GM18502 (cell line): ENCODE results near the gene UBE2J1.
"Not testable (repeated sequence)": the region's sequence is repeated elsewhere in the genome, so short reads cannot be mapped to it uniquely, and the experiment has no call there.

ENCODE experiments used
- ATAC-seq: cut with Tn5 transposase; IDR thresholded peaks from one replicate; pipeline ENCODE4 v1.9.1; 2021; ENCODE audit warnings: mild to moderate bottlenecking; ENCODE audit not compliant: unreplicated experiment, poor library complexity

UBE2J1 gene

DNA sequence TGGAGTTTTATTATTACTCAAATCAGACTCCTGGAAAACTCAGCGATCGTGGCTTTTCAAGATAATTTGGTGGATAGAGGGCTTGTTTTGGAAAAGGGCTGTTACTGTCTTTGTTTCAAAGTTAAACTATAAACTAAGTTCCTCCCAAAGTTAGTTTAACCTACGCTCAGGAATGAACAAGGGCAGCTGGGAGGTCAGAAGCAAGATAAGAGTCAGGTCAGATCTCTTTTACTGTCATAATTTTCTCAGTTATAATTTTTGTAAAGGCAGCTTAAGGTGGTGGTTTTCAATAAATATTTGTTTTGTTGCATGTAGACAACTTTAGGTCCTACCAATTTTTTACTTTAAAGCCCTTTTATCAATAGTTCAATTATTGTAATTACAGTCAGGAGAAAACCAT, 28.2 kb downstream of the UBE2J1 start:
- no peak for ATAC-seq

DNA sequence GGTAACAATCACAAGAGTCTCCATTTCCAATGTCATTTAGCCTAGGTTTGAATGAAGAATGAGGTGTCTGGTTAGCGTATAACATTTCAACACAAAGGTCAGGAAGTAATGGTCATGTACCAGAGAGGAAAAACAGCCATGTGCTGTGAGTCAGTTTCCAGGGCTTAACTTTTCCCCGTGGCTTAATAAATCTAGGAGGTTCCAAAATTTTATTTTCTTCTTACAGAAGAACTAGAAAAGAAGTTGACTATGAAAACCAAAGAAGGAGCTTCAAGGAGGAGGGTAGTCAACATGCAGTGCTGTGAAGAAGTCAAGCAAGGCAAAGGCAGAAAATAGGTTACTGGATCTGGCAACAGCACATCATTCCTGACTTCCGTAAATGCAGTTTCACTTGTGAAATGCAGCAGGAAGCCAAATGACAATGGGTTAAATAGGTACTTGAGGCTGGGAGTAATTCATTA, 29.0 kb downstream of the UBE2J1 start:
- ATAC-seq, result no peak

DNA sequence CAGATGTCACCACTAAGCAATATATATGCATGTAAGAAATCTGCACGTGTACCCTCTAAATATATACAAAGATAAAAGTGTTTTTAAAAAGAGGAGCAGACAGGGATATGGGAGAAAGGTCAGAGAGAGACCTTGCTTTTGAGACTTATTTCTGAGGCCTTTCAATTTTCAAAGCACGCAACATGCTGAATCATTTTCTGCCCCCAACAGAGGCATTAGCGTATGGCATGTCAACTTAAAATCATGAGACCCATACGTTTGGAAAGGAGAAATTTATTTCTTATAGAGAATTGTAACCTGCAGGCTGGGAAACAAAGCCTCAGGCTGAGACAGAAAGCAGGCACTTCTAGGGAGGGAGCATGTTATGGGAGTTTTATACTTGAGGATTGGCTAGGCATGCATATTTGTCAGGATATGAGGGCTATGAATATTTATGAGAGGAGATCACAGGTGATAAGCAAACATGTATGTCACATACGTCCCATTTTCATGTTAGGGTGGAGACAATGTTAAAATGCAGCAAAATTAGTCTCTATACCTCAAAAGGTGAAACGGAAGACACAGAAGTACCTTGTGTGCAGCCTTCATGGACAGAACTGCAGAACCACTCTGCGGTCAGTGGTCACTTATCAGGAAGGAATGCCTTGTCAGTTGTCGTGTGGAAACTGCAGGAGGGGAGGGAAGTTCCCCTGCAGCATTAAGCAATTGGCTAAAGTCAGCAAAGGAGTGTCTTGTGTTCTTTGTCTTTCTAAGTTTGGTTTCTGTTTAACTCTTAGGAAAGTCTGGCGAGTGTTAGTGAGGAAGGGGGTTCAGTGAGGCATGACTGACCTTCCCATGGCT, 31.2 kb downstream of the UBE2J1 start:
- peak; percentile 47 for ATAC-seq

DNA sequence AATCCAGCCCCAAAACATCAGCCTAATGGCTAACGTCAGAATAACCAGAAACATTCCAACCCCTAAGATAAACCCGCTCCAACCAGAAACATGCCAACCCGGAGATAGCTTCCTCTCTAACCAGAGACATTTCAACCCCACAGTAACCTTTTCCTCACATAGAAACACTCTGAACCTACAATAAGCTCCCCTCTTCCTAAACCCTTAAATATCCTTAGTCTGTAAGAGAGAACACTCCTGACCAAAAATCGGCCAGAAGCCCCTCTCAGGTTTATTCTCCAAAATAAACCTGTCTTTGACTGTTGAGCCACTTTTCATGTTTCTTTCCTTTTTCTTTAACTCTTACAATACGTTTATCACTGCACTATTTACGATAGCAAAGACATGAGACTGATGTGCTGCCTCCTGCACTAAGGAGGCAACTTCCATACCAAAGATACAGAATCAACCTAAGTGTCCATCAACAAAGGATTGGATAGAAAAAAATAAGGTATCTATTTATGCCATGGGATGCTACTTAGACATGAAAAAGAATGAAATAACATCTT, 32.4 kb downstream of the UBE2J1 start:
- ATAC-seq, result no peak

DNA sequence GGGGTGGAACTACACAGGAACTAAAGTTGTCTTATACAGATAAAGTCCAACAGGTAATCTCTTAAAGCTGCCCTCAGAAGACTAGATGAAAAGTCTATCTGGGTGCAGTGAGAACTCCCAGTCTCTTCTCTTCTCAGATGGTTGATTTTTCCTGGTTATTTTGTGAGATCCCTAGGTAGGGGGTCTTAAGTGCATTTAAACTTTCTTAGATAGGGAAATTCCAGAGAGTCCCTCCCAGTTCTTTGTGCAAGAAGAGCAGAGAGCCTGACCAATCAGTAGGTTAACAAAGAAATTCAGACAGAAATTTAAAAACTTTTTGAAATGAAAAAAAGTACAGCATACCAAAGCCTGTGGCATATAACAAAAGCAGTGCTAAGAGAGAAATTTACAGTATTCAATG, 35.5 kb downstream of the UBE2J1 start:
- no peak for ATAC-seq

DNA sequence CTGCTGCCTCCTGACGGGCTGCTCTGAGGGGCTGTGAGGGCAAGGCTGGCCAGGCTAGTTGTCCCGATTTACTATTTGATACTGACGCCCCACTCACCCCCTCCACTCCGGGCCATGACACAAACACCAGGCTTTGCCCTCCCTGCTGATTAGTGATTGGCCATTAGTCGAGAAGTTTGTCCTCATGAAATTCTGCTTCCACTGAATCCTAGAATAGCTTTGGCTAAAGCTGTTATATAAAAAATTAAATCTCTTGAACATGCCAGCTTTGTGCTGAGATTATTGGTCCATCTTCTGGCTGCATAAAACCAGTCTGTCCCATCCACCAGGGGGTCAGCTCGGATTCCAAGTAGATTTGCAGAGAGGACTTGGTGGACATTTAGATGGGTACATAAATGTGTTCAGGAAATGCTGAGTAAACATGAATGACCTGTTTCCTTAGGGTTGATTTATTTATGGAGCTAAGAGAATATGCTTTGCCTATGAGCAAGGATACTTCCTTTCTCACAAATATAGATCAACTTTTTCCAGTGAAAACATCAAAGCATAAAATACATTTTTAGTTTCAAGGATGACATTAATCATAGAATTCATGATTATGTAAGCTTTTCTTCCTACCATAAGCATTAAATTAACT, 37.2 kb downstream of the UBE2J1 start, which contains the start of gene GABRR2:
Gene GABRR2 (minus strand): TSS at position 51 of the 637 bp plus-strand sequence. CDS start 134 bp downstream, outside the sequence.
- ATAC-seq, result no peak

DNA sequence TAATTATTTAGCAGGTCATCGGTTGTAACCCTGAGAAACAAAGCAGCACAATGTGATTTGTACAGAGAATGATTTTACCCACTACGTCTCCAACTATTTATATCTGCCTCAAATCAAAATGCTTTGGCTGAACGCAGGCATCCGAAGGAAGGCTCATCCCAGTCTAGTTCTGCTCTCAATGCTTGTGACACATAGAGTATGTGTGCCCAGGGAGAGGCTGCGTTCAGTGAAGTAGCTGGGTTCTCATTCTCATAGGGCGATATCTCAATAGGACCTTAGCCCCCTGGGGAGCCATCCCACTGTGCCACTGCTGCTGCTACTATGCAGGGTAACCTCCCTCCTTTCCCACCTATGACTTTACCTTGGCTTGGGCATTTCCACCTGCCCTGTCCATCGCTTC, 37.8 kb downstream of the UBE2J1 start:
- ATAC-seq, result no peak

DNA sequence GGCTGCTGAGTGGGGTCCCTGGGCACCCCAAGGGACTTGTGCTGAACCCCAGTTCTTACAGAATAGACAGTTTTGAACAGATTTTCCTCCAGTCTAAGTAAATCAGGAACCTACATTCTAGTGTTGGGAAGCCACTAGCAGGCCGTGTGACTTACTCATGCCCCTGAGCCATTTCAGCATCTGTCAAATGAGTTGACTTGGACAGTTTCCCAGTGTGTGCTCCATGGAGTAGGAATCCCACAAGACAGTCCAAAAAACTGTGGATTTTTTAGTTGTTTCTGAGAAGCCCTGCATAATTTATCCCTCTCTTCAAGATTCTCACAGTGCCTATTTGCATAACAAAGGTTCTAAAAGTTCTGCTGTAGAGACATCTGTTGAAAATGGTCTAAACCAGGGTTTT, 39.5 kb downstream of the UBE2J1 start:
- no peak for ATAC-seq

DNA sequence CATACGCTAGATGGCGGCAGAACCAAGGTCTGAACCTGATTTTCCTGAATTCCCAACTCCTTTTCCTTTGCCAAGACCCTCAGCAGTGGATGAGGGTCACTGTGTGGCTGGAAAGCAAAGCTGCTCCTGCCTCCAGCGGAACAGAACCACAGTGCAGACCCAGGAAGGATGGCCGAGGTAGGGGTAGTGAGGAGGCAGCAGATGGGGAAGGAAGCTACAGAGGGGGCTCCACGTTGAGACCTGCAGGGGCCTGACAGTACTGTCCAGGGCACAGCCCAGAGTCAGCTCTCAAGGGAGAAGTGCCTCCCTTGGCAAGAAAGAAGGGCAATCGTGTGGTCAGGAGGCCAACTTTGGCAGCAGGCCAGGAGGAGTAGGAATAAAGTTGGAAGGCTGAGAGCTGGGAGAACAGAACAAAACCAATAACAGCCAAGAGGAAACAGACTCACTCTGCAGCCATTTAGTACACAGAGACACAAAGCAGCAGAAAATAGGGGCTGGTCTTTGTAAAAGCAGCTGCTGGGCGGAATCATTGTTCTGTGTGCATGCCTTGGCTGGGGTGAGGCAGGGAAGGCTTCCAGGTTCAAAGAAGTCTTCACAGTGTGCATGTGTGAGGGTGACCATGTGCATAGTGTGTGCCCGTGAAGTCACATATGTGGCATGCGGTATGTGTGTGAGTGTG, 40.5 kb downstream of the UBE2J1 start:
- ATAC-seq, result no peak

DNA sequence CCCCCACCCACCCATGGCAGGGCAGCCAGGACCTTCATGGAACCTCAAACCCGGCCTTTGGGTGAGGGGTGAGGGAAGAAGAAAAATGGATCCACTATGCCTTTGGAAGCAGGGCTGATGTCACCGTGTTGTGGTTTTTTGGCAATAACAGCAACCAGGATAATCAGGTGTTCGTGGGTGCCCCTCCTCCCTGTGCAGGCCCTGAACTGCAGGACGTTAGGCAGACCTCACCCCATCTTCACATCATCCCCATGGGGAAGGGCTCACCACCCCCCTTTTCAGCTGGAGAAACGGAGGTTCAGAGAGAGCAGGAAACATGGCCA, 41.0 kb downstream of the UBE2J1 start:
- no peak for ATAC-seq

DNA sequence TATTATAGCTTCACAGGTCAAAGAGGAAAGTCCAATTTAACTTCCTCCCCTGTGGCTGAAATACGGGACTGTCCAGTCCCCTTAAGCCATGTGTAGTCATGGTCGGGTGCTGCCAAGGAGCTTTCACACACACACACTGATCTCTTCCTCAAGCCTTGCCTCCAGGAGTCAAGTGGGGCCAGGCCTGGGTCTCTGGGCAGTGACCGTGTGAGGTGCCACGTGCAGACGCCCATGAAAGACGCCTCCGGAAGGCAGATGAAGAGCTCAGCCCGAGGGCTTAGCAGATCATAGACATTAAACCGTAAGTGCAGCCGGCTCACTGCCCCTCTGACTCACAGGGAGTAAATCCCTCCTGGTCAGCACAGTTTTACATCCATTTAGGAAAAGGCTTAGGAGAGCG, 41.6 kb downstream of the UBE2J1 start:
- ATAC-seq, result no peak

DNA sequence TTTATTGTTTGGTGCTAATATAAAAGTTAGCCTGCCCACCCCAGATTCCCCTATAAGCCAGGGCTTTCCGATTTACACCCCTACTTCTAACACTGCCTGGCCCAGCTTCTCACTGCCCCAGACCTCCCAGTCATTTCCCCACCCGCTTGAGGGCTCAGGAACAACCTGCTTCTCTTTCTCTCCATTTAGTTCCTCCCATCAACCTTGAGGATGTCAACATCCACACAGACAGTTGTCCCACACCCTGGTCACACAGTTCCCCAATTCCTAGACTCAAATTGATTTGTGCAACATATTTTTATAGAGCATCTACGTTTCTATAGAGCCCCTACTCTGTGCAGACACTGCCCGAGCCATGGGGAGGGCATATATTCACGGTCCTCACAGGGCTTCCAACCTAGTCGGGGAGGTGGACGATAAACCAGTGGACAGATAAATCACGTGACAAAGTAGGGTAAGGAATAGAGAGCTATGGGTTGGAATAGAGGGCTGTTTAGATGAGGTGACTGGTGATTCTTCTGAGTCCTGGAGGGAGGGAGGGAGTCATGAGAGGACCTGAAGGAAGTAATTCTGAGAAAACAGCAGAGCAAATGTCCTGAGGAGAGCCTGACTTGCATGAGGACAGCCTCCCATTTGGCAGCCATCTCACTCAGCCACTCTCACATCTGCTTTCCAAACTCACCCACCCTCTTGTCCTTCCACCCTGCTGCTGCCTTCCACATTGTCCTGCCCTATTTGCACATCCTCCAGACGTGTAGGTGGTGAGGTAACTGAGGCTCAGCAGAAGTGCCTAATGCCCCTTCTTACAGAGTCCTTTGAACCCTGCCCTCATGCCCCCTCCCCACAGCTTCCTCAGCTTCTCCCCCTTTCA, 43.8 kb downstream of the UBE2J1 start:
- no peak for ATAC-seq

DNA sequence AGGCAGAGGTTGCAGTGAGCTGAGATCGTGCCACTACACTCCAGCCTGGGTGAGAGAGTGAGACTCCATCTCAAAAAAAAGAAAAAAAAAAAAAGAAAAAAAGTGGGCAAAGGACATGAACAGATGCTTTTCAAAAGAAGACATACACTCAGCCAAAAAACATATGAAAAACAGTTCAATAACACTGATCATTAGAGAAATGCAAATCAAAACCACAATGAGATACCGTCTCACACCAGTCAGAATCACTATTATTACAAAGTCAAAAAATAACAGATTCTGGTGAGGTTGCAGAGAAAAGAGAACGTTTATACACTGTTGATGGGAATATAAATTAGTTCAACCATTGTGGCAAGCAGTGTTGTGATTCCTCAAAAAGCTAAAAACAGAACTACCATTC, 48.0 kb downstream of the UBE2J1 start:
- ATAC-seq, result not testable (repeated sequence)

DNA sequence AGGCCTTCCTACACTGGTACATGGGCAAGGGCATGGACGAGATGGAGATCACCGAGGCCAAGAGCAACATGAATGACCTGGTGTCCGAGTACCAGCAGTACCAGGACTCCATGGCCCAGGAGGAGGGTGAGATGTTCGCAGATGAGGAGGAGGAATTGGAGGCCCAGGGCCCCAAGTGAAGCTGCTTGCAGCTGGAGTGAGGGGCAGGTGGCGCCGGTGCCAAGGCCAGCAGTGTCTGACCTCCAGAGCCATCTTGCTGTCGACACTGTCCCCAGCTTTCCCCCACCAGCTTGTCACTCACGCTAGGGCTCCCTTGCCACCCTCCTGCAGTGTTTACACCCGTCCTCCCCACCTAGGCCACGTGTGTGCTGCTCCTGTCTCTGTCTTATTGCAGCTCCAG, 49.6 kb downstream of the UBE2J1 start:
- ATAC-seq, result no peak

DNA sequence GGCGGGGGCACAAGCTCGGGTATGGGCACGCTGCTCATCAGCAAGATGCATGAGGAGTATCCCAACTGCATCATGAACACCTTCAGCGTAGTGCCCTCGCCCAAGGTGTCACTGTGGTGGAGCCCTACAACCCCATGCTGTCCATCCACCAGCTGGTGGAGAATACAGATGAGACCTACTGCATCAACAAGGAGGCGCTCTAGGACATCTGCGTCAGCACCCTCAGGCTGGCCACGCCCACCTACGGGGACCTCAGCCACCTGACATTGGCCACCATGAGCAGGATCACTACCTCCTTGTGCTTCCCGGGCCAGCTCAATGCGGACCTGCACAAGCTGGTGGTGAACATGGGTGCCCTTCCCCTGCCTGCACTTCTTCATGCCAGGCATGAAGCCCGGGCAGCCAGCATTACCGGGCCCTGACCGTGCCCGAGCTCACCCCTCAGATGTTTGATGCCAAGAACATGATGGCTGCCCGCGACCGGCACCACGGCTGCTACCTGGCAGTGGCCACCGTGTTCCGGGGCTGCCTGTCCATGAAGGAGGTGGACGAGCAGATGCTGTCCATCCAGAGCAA, 50.2 kb downstream of the UBE2J1 start:
- no peak for ATAC-seq

DNA sequence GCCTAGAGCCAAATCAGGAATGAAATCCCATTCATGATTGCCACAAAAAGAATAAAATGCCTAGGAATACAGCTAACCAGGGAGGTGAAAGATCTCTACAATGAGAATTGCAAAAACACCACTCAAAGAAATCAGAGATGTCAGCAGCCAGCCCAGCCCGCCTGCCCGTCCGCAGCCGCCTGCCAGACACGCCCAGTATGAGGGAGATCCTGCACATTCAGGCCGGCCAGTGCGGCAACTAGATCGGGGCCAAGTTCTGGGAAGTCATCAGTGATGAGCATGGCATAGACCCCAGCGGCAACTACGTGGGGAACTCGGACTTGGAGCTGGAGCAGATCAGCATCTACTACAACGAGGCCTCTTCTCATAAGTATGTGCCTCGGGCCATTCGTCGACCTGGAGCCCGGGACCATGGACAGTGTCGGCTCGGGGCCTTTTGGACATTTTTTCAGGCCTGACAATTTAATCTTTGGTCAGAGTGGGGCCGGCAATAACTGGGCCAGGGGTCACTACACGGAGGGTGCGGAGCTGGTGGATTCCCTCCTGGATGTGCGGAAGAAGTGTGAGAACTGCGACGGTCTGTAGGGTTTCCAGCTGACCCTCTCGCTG, 50.8 kb downstream of the UBE2J1 start:
- no peak for ATAC-seq

DNA sequence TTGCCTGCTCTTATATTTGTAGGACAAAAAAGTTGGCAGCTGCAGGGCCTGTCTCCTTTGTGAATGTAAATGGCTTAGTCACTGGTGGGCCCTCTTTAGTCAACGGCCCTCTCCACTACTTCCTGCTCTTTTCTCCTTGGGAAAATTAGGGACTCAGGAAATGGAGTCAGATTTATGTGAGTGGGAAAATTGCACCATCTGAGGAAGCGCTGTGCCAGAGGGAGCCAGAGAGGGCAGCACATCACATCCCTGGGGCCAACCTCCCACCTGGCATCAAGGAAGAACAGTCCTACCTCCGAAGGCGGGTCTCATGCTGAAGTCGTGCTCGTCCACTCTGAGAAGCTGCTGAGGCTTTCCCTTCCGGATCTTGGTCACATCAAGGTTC, 53.1 kb downstream of the UBE2J1 start:
- ATAC-seq, result no peak

DNA sequence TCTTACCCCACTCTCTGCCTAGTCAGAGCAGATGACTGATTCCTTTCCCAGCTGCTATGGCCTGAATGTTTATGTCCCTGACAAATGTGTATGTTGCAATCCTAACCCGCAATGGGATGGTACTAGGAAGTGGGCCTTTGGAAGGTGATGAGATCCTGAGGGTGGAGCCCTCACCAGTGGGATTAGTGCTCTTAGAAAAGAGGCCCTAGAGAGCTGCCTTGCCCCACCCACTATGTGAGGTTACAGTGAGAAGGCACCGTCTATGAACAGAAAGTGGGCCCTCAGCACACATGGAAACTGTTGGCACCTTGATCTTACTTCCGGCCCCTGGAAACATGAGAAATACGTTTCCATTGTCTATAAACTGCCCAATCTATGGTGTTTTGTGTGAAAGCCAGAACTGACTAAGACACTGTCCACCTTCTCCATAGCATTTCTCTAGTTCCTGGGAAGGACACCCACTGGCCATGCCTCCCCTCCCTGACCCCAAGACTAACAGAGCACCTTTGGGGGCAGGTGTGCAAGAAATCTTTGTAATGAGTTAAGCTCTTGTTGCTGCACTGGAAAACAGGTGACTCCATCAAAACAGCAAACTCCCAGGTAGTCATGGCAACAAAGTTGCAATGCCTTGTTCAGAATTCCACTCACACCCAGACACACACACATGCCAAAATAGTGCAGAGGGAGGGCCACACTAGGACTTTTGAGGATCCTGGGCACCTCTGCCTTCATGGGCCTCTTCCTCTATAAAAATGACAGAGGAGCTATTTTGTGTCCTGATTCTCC, 53.6 kb downstream of the UBE2J1 start:
- no peak for ATAC-seq
